Stimulated activated CD4-positive, alpha-beta T cell treated with anti-CD3 and anti-CD28 coated beads, Interleukin-4, amount 100 ng/mL, for 4 hours (primary cell): ENCODE measurements around the gene TRIM62.

Experiments used
- DNase-seq, 2 experiments: peaks; one replicate each; pipeline ENCODE4 v3.0.0-alpha.2; 2020

TRIM62 gene

DNA sequence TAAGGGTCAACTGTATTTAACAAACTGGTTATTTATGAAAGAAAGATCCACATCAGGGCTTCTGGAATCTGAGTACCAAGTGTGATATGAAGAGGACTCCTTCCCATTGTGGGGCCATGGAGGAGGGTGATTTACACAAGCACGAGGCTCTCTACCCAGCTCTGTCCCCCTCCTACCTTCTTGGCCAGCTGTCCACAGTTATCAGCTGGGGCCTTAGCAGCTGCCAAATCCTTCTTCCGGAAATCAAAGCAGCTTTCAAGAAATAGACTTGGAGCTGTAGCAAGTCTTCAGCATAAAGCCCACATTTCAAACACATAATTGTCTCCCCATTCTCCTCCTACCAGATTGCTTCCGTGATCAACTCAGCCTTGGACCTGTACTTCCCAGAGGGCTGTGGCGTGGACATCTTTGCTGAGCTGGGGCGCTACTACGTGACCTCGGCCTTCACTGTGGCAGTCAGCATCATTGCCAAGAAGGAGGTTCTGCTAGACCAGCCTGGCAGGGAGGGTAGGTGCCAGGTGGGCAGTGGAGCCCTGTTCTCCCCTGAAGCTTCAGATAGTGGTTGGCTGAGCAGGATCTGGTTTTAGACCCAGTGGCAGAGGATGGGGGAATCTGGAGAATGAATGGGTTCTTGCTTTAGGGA, 85.4 kb downstream of the TRIM62 start:
- DNase-seq = no peak
